Duodenal mucosa (tissue), 2 donors: ENCODE data around the gene MCHR1.
"Not testable (repeated sequence)": the region's sequence is repeated elsewhere in the genome, so short reads cannot be mapped to it uniquely, and the experiment has no call there.

Source experiments
- H3K27ac ChIP-seq: one replicate; pipeline ENCODE4 v1.7.0; 2013; ENCODE audit warnings: low read depth, low read length
- H3K27me3 ChIP-seq, 2 donors: one replicate each; pipeline ENCODE4 v1.7.0; 2013; ENCODE audit warnings: low read length in 2 of 2, control low read depth in 1 of 2; ENCODE audit not compliant: insufficient read depth in 2 of 2, control insufficient read depth in 1 of 2
- H3K36me3 ChIP-seq, 2 donors: one replicate each; pipeline ENCODE4 v1.7.0; 2013; ENCODE audit warnings: low read length in 2 of 2, control low read depth in 1 of 2; ENCODE audit not compliant: insufficient read depth in 2 of 2, control insufficient read depth in 1 of 2
- H3K4me1 ChIP-seq, 2 donors: one replicate each; pipeline ENCODE4 v1.7.0; 2013; ENCODE audit warnings: low read length in 2 of 2, control low read depth in 1 of 2; ENCODE audit not compliant: insufficient read depth in 2 of 2, control insufficient read depth in 1 of 2
- H3K4me3 ChIP-seq, 2 donors: one replicate each; pipeline ENCODE4 v1.7.0; 2013; ENCODE audit warnings: low read length in 2 of 2, low read depth in 1 of 2
- H3K9ac ChIP-seq, 2 donors: one replicate each; pipeline ENCODE4 v1.7.0; 2013; ENCODE audit warnings: low read length in 2 of 2, low read depth in 1 of 2
- H3K9me3 ChIP-seq, 2 donors: one replicate each; pipeline ENCODE4 v1.7.0; 2013; ENCODE audit warnings: low read length in 2 of 2, control low read depth in 1 of 2; ENCODE audit not compliant: control insufficient read depth in 1 of 2

The MCHR1 gene

GRCh38 chr22:40709752-40710413, 30.6 kb downstream of the MCHR1 start:
- no peak overlapping the region for H3K4me3 ChIP-seq
- H3K9ac ChIP-seq: no peak overlapping the region
- no peak overlapping the region for H3K27ac ChIP-seq
- no peaks in the 10 kb centered on the region for H3K27me3 ChIP-seq
- H3K4me1 ChIP-seq: peaks cover 7 to 9% of the 10 kb centered on the region in 2 donors
- H3K9me3 ChIP-seq: no peaks in the 10 kb centered on the region
- no peaks in the 10 kb centered on the region for H3K36me3 ChIP-seq

GRCh38 chr22:40712311-40712710, 33.0 kb downstream of the MCHR1 start:
- H3K36me3 ChIP-seq: no peaks in the 10 kb centered on the region
- no peak overlapping the region for H3K27ac ChIP-seq
- no peak overlapping the region for H3K9ac ChIP-seq
- peaks cover 7 to 10% of the 10 kb centered on the region in 2 donors for H3K4me1 ChIP-seq
- H3K27me3 ChIP-seq: no peaks in the 10 kb centered on the region
- no peaks in the 10 kb centered on the region for H3K9me3 ChIP-seq
- H3K4me3 ChIP-seq: no peak overlapping the region

- Histone ChIP-seq H3K4me3 (no peak overlapping the region), H3K36me3 (no peaks in the 10 kb centered on the region), H3K9me3 (no peaks in the 10 kb centered on the region), H3K9ac (no peak overlapping the region), H3K4me1 (peaks cover 7 to 10% of the 10 kb centered on the region in 2 donors), H3K27me3 (no peaks in the 10 kb centered on the region), H3K27ac (no peak overlapping the region)
Measured at GRCh38 chr22:40714499-40715337, 35.4 kb downstream of the MCHR1 start.

DNA sequence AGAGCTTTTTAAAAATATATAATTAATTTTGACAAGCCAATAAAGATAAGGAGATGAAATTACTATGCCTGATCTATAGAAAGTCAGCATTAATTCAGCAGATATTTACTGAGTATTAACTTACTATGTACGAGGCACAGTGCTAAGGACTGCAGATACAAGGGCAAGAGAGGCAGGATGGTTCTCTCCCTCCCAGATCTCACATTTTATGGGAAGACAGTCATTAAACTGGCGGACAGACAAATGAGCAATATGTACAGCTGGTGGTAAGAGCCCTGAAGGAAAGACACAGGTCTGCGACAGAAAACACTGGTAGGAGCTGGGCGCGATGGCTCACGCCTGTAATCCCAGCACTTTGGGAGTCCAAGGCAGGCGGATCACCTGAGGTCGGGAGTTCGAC, 36.8 kb downstream of the MCHR1 start:
- Histone ChIP-seq H3K27me3 (no peaks in the 10 kb centered on the region), H3K27ac (no peak overlapping the region), H3K9ac (no peak overlapping the region), H3K36me3 (no peaks in the 10 kb centered on the region), H3K4me3 (no peak overlapping the region), H3K9me3 (no peaks in the 10 kb centered on the region), H3K4me1 (peaks cover 7 to 14% of the 10 kb centered on the region in 2 donors)

DNA sequence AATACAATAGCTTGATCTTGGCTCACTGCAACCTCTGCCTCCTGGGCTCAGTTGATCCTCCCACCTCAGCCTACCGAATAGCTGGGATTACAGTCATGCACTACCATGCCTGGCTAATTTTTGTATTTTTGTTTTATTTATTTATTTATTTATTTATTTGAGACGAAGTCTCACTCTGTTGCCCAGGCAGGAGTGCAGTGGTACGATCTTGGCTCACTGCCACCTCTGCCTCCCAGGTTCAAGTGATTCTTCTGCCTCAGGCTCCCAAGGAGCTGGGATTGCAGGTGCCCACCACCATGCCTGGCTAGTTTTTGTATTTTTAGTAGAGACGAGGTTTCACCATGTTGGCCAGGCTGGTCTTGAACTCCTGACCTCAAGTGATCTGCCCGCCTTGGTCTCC, 38.4 kb downstream of the MCHR1 start:
- H3K27me3 ChIP-seq, H3K4me3 ChIP-seq, H3K27ac ChIP-seq, H3K9me3 ChIP-seq, H3K36me3 ChIP-seq, H3K9ac ChIP-seq: not testable (repeated sequence)
- peaks cover 0 to 12% of the 10 kb centered on the region in 2 donors for H3K4me1 ChIP-seq

DNA sequence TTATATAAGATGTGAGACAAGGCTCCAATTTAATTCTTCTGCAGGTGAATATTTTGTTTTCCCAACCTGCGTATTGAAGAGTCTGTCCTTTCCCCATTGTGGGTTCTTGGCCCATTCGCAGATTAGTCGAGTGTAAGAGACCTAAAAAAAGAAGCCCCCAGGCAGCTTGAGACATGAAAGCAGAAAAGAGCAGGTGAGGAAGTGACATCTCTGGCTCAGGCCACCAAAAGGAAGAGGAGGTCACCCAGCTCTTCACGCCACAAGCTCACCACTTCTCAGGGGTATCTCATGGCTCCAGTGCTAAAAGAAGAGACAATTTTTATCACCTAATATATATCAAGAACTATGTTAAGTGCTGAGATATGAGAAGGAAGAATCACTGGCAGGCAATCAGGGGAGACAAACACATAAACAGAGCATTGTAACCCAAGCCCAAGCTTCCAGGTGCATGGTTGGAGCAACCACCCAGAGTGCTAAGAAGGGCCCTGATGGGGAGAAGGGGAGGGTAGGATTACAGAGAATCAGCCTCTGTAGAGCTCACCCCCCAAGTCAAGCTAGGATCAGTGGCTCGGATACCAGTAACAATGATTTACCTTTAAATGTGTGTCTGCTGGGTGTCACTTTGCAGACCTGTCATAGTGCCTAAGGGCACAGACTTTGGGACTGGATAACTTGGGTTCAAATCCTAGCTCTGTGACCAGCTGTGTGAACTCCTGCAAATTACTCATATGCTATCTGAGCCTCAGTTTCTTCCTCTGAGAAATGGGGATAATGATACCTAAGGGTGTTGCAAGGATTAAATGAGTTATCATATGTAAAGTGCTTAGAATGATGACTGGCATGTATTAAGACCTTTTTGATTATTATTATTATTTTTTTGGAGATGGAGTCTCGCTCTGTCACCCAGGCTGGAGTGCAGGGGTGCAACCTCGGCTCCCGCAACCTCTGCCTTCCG, 39.2 kb downstream of the MCHR1 start:
- H3K9ac ChIP-seq: no peak overlapping the region
- no peak overlapping the region for H3K4me3 ChIP-seq
- no peak overlapping the region for H3K27ac ChIP-seq
- H3K36me3 ChIP-seq: no peaks in the 10 kb centered on the region
- no peaks in the 10 kb centered on the region for H3K27me3 ChIP-seq
- H3K9me3 ChIP-seq: no peaks in the 10 kb centered on the region
- peaks cover 0 to 12% of the 10 kb centered on the region in 2 donors for H3K4me1 ChIP-seq

- Histone ChIP-seq H3K4me3 (no peak overlapping the region), H3K4me1 (peaks cover 0 to 10% of the 10 kb centered on the region in 2 donors), H3K36me3 (no peaks in the 10 kb centered on the region), H3K9me3 (no peaks in the 10 kb centered on the region), H3K27ac (no peak overlapping the region), H3K27me3 (no peaks in the 10 kb centered on the region), H3K9ac (no peak overlapping the region)
Measured at GRCh38 chr22:40719599-40719998, 40.3 kb downstream of the MCHR1 start.

DNA sequence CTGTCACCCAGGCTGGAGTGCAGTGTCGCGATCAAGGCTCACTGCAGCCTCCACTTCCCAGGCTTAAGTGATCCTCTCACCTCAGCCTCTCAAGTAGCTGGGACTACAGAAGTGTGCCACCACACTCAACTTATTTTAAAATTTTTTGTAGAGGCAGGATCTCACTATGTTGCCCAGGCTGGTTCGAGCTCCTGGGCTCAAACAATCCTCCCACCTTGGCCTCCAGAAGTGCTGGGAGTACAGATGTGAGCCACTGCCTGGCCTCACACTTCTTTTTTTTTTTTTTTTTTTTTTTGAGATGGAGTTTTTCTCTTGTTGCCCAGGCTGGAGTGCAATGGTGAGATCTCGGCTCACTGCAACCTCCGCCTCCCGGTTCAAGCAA, 40.9 kb downstream of the MCHR1 start:
- not testable (repeated sequence) for H3K27ac ChIP-seq, H3K36me3 ChIP-seq, H3K9ac ChIP-seq, H3K4me3 ChIP-seq, H3K9me3 ChIP-seq, H3K4me1 ChIP-seq, H3K27me3 ChIP-seq

- H3K9me3 ChIP-seq: no peaks in the 10 kb centered on the region
- no peak overlapping the region for H3K27ac ChIP-seq
- no peaks in the 10 kb centered on the region for H3K36me3 ChIP-seq
- H3K9ac ChIP-seq: no peak overlapping the region
- no peaks in the 10 kb centered on the region for H3K27me3 ChIP-seq
- peaks cover 0 to 7% of the 10 kb centered on the region in 2 donors for H3K4me1 ChIP-seq
- H3K4me3 ChIP-seq: no peak overlapping the region
Measured at GRCh38 chr22:40720538-40721256, 41.4 kb downstream of the MCHR1 start.
